ENCODE measurements around the gene CREBBP.

CREBBP gene

GRCh38 chr16:3810198-3810664 is 70.3 kb downstream of the CREBBP start:
- H3K4me3 ChIP-seq (replicated peaks; ENCODE audit: low read depth, low read length), result no peak overlapping the region
- TF ChIP-seq CTCF (IDR thresholded peaks at IDR 0.05; ENCODE audit: low read depth, low read length, missing control alignments), result no peak
- DNase-seq (ENCODE audit: extremely low read depth, low read depth), result no peak

- no peak for TF ChIP-seq CTCF (IDR thresholded peaks at IDR 0.05; ENCODE audit: low read depth, low read length, missing control alignments)
- no peak for DNase-seq (ENCODE audit: extremely low read depth, low read depth)
- no peak overlapping the region for H3K4me3 ChIP-seq (replicated peaks; ENCODE audit: low read depth, low read length)
These were observed 72.0 kb downstream of the CREBBP start for GRCh38 chr16:3808308-3809063.

GRCh38 chr16:3807425-3808123 is 72.9 kb downstream of the CREBBP start:
- DNase-seq (ENCODE audit: extremely low read depth, low read depth), result no peak
- TF ChIP-seq CTCF (IDR thresholded peaks at IDR 0.05; ENCODE audit: low read depth, low read length, missing control alignments), result no peak
- H3K4me3 ChIP-seq (replicated peaks; ENCODE audit: low read depth, low read length), result no peak overlapping the region

GRCh38 chr16:3804426-3805016 is 76.0 kb downstream of the CREBBP start:
- no peak for TF ChIP-seq CTCF (IDR thresholded peaks at IDR 0.05; ENCODE audit: low read depth, low read length, missing control alignments)
- DNase-seq (ENCODE audit: extremely low read depth, low read depth), result no peak
- H3K4me3 ChIP-seq (replicated peaks; ENCODE audit: low read depth, low read length), result no peak overlapping the region

- no peak for DNase-seq (ENCODE audit: extremely low read depth, low read depth)
- H3K4me3 ChIP-seq (replicated peaks; ENCODE audit: low read depth, low read length), result no peak overlapping the region
- no peak for TF ChIP-seq CTCF (IDR thresholded peaks at IDR 0.05; ENCODE audit: low read depth, low read length, missing control alignments)
These were observed 79.8 kb downstream of the CREBBP start for GRCh38 chr16:3800477-3801270.

GRCh38 chr16:3800019-3800418 is 80.5 kb downstream of the CREBBP start:
- H3K4me3 ChIP-seq (replicated peaks; ENCODE audit: low read depth, low read length), result no peak overlapping the region
- TF ChIP-seq CTCF (IDR thresholded peaks at IDR 0.05; ENCODE audit: low read depth, low read length, missing control alignments), result no peak
- no peak for DNase-seq (ENCODE audit: extremely low read depth, low read depth)
